HUES6 (cell line): ENCODE data around the gene HSPA4.
"Not testable (repeated sequence)": the region's sequence is repeated elsewhere in the genome, so short reads cannot be mapped to it uniquely, and the experiment has no call there.

ENCODE experiments used
- H3K27ac ChIP-seq: 2 replicates; pipeline ENCODE4 v1.7.0; 2013; ENCODE audit warnings: low read depth, mild to moderate bottlenecking, low read length, inconsistent platforms
- H3K27me3 ChIP-seq: 2 replicates; pipeline ENCODE4 v1.6.1; 2013; ENCODE audit warnings: low read length; ENCODE audit not compliant: control insufficient read depth, insufficient read depth
- H3K36me3 ChIP-seq: 2 replicates; pipeline ENCODE4 v1.6.1; 2013; ENCODE audit warnings: low read length; ENCODE audit not compliant: control insufficient read depth, insufficient read depth
- H3K4me1 ChIP-seq: 2 replicates; pipeline ENCODE4 v1.6.1; 2013; ENCODE audit warnings: low read length; ENCODE audit not compliant: control insufficient read depth, insufficient read depth
- H3K4me3 ChIP-seq: 2 replicates; pipeline ENCODE4 v1.5.1; 2013; ENCODE audit warnings: low read depth, low read length
- H3K9ac ChIP-seq: one replicate; pipeline ENCODE4 v1.6.1; 2013; ENCODE audit warnings: mild to moderate bottlenecking, low read length
- H3K9me3 ChIP-seq: 2 replicates; pipeline ENCODE4 v1.6.1; 2013; ENCODE audit warnings: low read depth, low read length; ENCODE audit not compliant: control insufficient read depth, insufficient read depth

The HSPA4 gene

DNA sequence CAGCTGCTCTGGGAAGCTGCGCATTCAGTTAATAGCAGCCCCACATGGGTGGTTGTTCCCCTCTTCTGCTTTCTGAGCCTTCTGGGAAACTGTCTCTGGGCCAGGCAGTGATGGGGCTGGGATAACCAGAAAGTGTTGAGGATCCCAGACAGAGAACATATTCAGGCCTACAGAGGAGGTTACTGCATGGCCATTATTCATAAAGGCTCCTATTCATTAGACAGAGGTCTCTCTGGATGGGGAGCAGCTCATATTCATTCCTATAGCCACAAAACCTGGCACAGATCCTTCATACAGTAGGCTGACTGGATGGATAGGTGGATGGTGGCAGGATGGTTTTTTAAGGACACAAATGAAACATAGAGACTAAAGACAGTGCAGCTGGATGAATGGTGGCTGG lies 76.3 kb downstream of the HSPA4 start:
- H3K4me3 ChIP-seq, result no peak overlapping the region
- H3K9me3 ChIP-seq, result no peaks in the 10 kb centered on the region
- H3K9ac ChIP-seq, result no peak overlapping the region
- no peak overlapping the region for H3K27ac ChIP-seq
- H3K27me3 ChIP-seq, result no peaks in the 10 kb centered on the region
- H3K36me3 ChIP-seq, result no peaks in the 10 kb centered on the region
- H3K4me1 ChIP-seq, result peaks cover 6% of the 10 kb centered on the region

DNA sequence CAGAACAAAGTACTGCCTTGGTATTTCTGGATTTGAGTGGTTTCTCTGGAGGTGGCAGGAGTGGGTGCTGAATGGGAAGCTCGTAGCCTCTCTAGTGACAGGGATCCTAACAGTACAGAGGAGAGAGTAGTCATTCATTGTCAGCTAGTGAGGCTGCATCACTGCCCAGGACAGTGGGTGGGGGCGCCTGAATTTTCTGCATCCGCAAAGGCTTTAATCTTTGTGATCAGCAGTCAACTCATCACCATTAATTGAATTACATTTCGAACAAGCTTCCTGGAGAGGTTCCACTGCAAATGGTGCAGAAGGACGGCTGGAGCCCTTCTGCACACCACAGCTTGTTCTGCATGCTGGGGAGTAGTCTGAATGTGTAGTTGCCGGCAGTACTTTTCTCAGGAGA lies 77.5 kb downstream of the HSPA4 start:
- no peak overlapping the region for H3K9ac ChIP-seq
- no peaks in the 10 kb centered on the region for H3K27me3 ChIP-seq
- peaks cover 6% of the 10 kb centered on the region for H3K4me1 ChIP-seq

DNA sequence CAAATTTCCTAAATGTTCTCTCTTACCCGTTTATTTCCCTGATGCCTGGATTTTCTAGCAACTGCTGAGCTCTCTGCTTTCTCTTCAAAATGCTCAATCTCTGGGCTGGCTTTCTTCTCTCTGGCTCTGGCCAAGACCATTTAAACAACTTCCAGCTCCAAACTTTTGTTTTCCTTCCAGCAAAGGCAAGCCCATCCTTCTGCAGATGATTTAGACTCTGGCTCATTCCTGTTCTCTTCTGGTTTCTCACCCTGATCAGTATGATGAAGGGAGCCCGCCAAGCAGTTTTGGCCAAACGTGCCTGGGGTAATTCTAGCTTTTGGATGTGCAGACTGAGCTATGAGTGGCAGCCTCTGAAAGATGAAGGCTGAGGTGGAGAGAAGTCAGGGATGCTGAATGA lies 78.1 kb downstream of the HSPA4 start:
- Histone ChIP-seq H3K9ac (no peak overlapping the region), H3K4me3 (no peak overlapping the region), H3K27me3 (no peaks in the 10 kb centered on the region), H3K9me3 (no peaks in the 10 kb centered on the region), H3K36me3 (no peaks in the 10 kb centered on the region), H3K27ac (no peak overlapping the region), H3K4me1 (peaks cover 6% of the 10 kb centered on the region)

More for the DNA sequence above, 77.5 kb downstream of the HSPA4 start:
- Histone ChIP-seq H3K36me3 (no peaks in the 10 kb centered on the region), H3K4me3 (no peak overlapping the region), H3K27ac (no peak overlapping the region), H3K9me3 (no peaks in the 10 kb centered on the region)

DNA sequence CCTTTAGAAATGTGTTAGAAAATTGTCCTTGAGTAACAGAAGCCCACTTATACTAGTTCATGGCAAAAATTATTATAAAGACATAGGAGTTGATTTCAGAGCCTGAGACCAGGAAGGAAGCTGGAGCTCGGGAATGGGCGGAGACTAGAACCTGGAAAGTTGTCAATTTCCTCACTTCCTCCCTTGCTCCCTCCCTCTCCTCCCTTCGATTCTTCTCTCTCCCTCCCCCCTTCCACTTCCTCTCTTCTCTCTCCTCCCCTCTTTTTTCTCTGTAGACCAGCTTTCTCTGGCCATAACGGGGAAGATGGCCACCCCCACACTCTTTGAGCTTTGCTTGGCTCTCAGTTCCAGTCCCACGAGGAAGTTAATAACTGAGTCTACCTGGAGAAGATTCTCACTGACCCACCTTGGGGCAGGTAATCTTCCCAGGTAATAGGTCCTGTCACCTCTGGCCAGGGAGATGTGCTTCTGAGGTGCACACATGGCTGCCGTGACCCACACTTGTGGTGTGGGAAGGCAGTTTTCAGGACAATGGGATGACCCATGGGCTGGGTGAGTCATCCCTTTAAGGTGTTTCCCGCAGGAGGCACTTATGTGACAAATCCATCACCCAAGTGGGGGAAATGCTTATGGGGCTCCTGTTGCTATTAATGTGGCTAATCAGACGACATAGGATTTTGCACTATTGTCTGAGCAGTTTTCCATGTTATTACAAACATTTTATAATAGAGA lies 78.7 kb downstream of the HSPA4 start:
- H3K9me3 ChIP-seq, result no peaks in the 10 kb centered on the region
- no peak overlapping the region for H3K4me3 ChIP-seq
- H3K36me3 ChIP-seq, result no peaks in the 10 kb centered on the region
- H3K4me1 ChIP-seq, result peaks cover 6% of the 10 kb centered on the region
- no peaks in the 10 kb centered on the region for H3K27me3 ChIP-seq
- no peak overlapping the region for H3K9ac ChIP-seq
- H3K27ac ChIP-seq, result no peak overlapping the region

DNA sequence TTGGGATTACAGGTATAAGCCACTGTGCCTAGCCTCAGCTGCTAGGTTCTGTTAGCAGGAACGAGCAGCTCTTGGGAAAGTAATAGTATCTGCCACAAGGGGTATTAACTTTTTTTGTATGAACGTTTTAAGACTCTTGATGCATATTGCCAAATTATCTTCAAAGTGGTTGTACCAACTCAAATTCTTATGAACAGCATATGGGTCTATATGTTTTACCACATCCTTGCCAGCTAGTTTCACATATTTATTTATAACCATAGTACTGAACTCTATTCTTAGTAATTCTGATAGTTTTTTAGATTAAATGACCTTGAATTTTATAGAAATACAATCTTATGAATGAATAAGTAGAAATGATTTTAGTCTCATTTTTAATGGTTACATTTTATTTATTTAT lies 80.9 kb downstream of the HSPA4 start:
- Histone ChIP-seq H3K36me3 (no peaks in the 10 kb centered on the region), H3K9ac (no peak overlapping the region), H3K27me3 (no peaks in the 10 kb centered on the region), H3K4me3 (no peak overlapping the region), H3K27ac (no peak overlapping the region), H3K4me1 (peaks cover 6% of the 10 kb centered on the region), H3K9me3 (no peaks in the 10 kb centered on the region)

DNA sequence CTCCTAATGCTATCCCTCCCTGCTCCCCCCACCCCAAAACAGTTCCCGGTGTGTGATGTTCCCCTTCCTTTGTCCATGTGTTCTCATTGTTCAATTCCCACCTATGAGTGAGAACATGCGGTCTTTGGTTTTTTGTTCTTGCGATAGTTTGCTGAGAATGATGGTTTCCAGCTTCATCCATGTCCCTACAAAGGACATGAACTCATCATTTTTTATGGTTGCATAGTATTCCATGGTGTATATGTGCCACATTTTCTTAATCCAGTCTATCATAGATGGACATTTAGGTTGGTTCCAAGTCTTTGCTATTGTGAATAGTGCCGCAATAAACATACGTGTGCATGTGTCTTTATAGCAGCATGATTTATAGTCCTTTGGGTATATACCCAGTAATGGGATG lies 81.4 kb downstream of the HSPA4 start:
- not testable (repeated sequence) for H3K27ac ChIP-seq, H3K9me3 ChIP-seq, H3K36me3 ChIP-seq, H3K9ac ChIP-seq, H3K4me3 ChIP-seq, H3K4me1 ChIP-seq, H3K27me3 ChIP-seq

DNA sequence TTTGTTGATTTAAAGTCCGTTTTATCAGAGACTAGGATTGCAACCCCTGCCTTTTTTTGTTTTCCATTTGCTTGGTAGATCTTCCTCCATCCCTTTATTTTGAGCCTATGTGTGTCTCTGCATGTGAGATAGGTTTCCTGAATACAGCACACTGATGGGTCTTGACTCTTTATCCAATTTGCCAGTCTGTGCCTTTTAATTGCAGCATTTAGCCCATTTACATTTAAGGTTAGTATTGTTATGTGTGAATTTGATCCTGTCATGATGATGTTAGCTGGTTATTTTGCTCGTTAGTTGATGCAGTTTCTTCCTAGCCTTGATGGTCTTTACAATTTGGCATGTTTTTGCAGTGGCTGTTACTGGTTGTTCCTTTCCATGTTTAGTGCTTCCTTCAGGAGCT lies 85.1 kb downstream of the HSPA4 start:
- not testable (repeated sequence) for H3K36me3 ChIP-seq, H3K9ac ChIP-seq, H3K27ac ChIP-seq, H3K9me3 ChIP-seq, H3K4me1 ChIP-seq, H3K27me3 ChIP-seq, H3K4me3 ChIP-seq

DNA sequence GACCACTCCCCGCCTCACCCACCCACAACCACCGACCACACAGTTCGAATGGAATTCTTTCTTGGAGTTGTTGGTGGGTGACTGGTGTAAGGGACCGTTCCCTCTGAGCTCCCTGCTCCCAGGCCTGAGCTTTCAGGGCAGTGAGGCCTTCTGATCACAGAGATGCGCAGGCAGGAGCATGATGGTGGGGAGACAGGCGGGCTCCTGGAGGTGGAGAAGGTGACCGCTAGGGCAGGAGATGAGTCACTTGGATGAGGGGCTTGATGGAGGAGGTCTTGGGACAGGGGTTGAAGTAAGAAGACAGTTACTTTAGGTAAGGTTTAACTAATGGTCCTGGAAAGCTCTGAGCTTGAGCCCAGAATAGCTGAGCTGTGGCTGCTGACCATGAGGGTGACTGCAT lies 88.5 kb downstream of the HSPA4 start:
- Histone ChIP-seq H3K4me1 (no peaks in the 10 kb centered on the region), H3K27ac (no peak overlapping the region), H3K9me3 (peaks cover 12% of the 10 kb centered on the region), H3K4me3 (no peak overlapping the region), H3K9ac (no peak overlapping the region), H3K27me3 (no peaks in the 10 kb centered on the region), H3K36me3 (no peaks in the 10 kb centered on the region)

DNA sequence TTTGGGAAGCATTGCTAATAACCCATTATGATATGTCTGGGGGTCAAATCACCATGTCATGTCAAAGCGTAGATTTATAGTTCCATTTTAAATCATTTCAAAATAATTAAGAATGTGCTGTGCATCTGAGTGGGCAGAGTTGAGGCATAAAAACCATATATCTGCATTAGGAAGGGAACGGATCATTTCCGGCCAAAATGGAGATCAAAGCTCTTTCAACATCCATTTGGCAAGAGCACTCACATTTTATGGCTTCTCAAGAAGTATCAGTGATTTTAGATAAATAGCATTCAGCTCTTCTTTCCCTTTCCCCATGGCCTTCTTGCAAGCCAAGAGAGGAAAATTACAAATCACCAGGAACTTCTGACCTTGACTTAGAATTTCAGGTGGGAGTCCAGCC lies 89.9 kb downstream of the HSPA4 start:
- Histone ChIP-seq H3K27ac (no peak overlapping the region), H3K27me3 (no peaks in the 10 kb centered on the region), H3K4me1 (no peaks in the 10 kb centered on the region), H3K9me3 (peaks cover 12% of the 10 kb centered on the region), H3K9ac (no peak overlapping the region), H3K36me3 (no peaks in the 10 kb centered on the region), H3K4me3 (no peak overlapping the region)

DNA sequence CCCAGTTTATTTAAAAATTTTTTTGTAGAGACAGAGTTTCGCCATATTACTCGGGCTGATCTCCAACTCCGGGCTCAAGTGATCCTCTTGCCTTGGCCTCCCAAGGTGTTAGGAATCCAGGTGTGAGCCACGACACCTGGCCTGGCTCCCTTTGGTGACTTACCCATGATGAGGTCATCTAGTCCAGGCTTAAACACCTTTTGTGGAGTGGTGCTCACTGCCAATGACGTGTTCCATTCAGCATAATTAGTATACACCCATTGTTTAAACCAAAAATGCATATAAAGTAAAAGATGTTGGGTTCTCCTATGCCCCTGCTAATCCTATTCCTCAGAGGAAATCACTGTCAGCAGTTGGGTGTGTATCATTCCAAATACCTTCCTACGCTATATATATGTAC lies 91.0 kb downstream of the HSPA4 start:
- Histone ChIP-seq H3K9me3 (peaks cover 12% of the 10 kb centered on the region), H3K9ac (no peak overlapping the region), H3K27ac (no peak overlapping the region), H3K27me3 (no peaks in the 10 kb centered on the region), H3K4me3 (no peak overlapping the region), H3K4me1 (no peaks in the 10 kb centered on the region), H3K36me3 (no peaks in the 10 kb centered on the region)

DNA sequence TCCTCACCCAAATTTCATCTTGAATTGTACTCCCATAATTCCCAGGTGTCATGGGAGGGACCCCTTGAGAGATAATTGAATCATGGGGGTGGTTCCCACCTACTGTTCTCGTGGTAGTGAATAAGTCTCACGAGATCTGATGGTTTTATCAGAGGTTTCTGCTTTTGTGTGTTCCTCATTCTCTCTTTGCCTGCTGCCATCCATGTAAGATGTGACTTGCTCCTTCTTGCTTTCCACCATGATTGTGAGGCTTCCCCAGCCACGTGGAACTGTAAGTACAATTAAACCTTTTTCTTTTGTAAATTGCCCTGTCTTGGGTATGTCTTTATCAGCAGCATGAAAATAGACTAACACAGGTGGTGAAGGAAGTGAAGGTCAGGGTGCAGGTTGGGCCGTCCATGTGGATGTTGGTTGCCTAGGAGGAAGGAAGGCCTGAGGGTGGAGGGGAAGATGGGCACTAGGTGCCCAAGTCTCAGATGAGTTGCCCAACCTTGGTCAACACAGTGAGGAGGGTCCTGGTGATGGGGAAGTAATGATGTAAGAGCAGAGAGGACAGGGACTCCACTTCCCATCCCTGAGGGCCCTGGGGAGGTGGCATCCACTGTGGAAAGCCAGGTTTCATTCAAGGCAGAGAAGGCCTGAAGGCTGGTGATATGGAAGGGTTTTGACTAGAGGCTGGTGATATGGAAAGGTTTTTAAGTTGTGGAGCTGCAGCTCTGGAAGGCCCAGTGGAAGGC lies 92.6 kb downstream of the HSPA4 start:
- Histone ChIP-seq H3K4me1 (peaks cover 5% of the 10 kb centered on the region), H3K27ac (no peak overlapping the region), H3K9ac (no peak overlapping the region), H3K4me3 (no peak overlapping the region), H3K27me3 (no peaks in the 10 kb centered on the region), H3K36me3 (no peaks in the 10 kb centered on the region), H3K9me3 (peaks cover 12% of the 10 kb centered on the region)
